ENCODE results near the gene TRAM2. TPM values are rescaled to one million over a fixed set of nuclear protein-coding genes. Genes with fewer than 3 reads are reported as not detected.
A peak's percentile ranks its signal among the peaks of the same experiment; 100 is the strongest.

TRAM2 gene
- total and polyA plus RNA-seq, 9 of the 15 experiments (the other 6 are each of a cell fraction or from before 2014, with no cell fraction given) = 2.6 to 13.3 (median 8.9) TPM

DNA sequence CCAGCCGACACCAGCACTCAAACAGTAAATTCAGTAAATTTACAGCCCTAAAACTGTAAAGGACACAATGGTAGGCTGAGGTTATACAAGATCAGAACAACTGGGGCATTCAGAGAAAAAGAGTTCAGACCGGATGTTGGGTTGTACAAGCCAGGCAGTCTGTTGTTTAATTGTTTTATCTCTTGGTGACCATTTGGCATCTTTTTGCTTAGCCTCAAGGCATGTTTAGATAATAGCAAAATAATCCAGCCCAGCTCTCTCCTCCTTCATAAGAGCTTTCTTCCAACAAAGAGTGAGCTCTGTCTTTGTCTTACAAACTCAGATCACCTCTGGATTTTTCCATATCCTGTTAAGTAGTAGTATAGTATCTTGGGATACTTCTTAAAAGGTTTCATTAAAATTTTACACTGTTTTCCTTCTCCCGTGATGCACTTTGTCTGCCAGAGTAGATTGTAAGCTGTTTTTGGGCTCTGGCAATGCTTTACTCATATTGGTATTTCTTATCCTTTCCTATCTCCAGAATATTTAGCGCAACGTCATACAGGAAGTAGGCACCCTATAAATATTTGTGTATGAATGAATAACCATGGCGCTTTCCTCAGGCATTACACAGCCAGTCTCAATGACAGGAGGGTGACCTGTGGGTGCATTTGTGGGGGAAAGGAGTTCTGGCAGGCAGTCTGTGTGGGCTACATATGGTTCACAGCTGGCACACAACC is 35.6 kb upstream of the TRAM2 start (continued):
- TF ChIP-seq FOXP4 (CRISPR knock-in tag; IDR thresholded peaks at IDR 0.05; ENCODE audit: borderline replicate concordance) (no peak), ZSCAN29 (IDR thresholded peaks at IDR 0.05) (no peak), ZNF384 (IDR thresholded peaks at IDR 0.05; ENCODE audit: low read depth, low read length) (no peak), NFIX (CRISPR knock-in tag; IDR thresholded peaks at IDR 0.05; ENCODE audit: low read depth) (no peak), GABPB2 (CRISPR knock-in tag; conservative IDR thresholded peaks at IDR 0.05) (no peak), TAF15 (IDR thresholded peaks at IDR 0.05; ENCODE audit: low read depth, low read length) (no peak), CXXC5 (CRISPR knock-in tag; IDR thresholded peaks at IDR 0.05) (0 out of 2 replicates have a peak, but pooled peaks have one; percentile 21), MCM5 (IDR thresholded peaks at IDR 0.05; ENCODE audit: low read depth) (no peak), MBD2 (IDR thresholded peaks at IDR 0.05; ENCODE audit: borderline replicate concordance, low read depth) (no peak), FOXJ3 (CRISPR knock-in tag; IDR thresholded peaks at IDR 0.05) (no peak), ZNF639 (CRISPR knock-in tag; conservative IDR thresholded peaks at IDR 0.05 in 1 of 2, IDR thresholded peaks at IDR 0.05 in 1 of 2) (peak in 1 of 2 experiments; percentile 32; a peak in 1 of 4 replicates), ZNF584 (CRISPR knock-in tag; IDR thresholded peaks at IDR 0.05; ENCODE audit: low read depth) (peak; percentile 60; the same call in 1 of the 2 replicates), ZHX1 (conservative IDR thresholded peaks at IDR 0.05; ENCODE audit: low read length) (no peak), MEF2D (tag; conservative IDR thresholded peaks at IDR 0.05; ENCODE audit: low read depth) (no peak), EGR1 (conservative IDR thresholded peaks at IDR 0.05) (no peak), SNIP1 (IDR thresholded peaks at IDR 0.05; ENCODE audit: low read depth) (no peak), RNF2 (IDR thresholded peaks at IDR 0.05) (no peak), NCOR1 (IDR thresholded peaks at IDR 0.05) (peak; percentile 61; the same call in 1 of the 2 replicates), SRSF3 (IDR thresholded peaks at IDR 0.05; ENCODE audit: insufficient read depth, low read length) (no peak), SMARCB1 (IDR thresholded peaks at IDR 0.05; ENCODE audit: insufficient read length, low read depth) (no peak), NCOA1 (IDR thresholded peaks at IDR 0.05; ENCODE audit: low read depth) (no peak), ARID1B (IDR thresholded peaks at IDR 0.05) (peak; percentile 66)
